HEK293 (cell line): ENCODE data around the gene ACACB.

ENCODE experiments used
- MZF1 ChIP-seq: fragments of 450-650 bp; formaldehyde crosslinking; IDR thresholded peaks from 2 replicates; pipeline ENCODE4 v1.5.1; 2017; ENCODE audit warnings: missing biosample characterization, missing genetic modification characterization, borderline replicate concordance
- ZFP3 ChIP-seq: fragments of 450-650 bp; formaldehyde crosslinking; IDR thresholded peaks from 2 replicates; pipeline ENCODE4 v1.5.1; 2016; ENCODE audit warnings: low read depth, missing biosample characterization, missing genetic modification characterization
- ZNF114 ChIP-seq: fragments of 450-650 bp; formaldehyde crosslinking; IDR thresholded peaks from 2 replicates; pipeline ENCODE4 v1.5.0; 2017; ENCODE audit warnings: missing biosample characterization, missing genetic modification characterization
- ZNF138 ChIP-seq: fragments of 450-650 bp; formaldehyde crosslinking; IDR thresholded peaks from 2 replicates; pipeline ENCODE4 v1.5.1; 2016; ENCODE audit warnings: missing biosample characterization, missing genetic modification characterization, borderline replicate concordance
- ZNF175 ChIP-seq: fragments of 450-650 bp; formaldehyde crosslinking; IDR thresholded peaks from 2 replicates; pipeline ENCODE4 v1.5.1; 2016; ENCODE audit warnings: missing biosample characterization, missing genetic modification characterization
- ZNF274 ChIP-seq, 2 experiments: fragments of 200-500 bp in 1 of 2; fragments of 450-650 bp in 1 of 2; sonication (Bioruptor generic) in 1 of 2; formaldehyde crosslinking in 1 of 2; IDR thresholded peaks; 2 replicates each; pipeline versions ENCODE4 v1.5.1 to v1.6.1; 2014 to 2016; ENCODE audit warnings: borderline replicate concordance in 1 of 2, inconsistent platforms in 1 of 2, low read length in 1 of 2, missing biosample characterization in 1 of 2, missing genetic modification characterization in 1 of 2
- ZNF341 ChIP-seq: fragments of 450-650 bp; formaldehyde crosslinking; IDR thresholded peaks from 2 replicates; pipeline ENCODE4; 2016; ENCODE audit warnings: low read depth, missing biosample characterization, missing genetic modification characterization
- ZNF423 ChIP-seq: fragments of 450-650 bp; formaldehyde crosslinking; IDR thresholded peaks from 2 replicates; pipeline ENCODE4 v1.5.1; 2016; ENCODE audit warnings: missing biosample characterization, missing genetic modification characterization
- ZNF654 ChIP-seq: fragments of 450-650 bp; formaldehyde crosslinking; IDR thresholded peaks from 2 replicates; pipeline ENCODE4 v1.5.1; 2016; ENCODE audit warnings: low read depth, missing biosample characterization, missing genetic modification characterization
- ZNF670 ChIP-seq: fragments of 450-650 bp; formaldehyde crosslinking; IDR thresholded peaks from 2 replicates; pipeline ENCODE4 v1.5.1; 2016; ENCODE audit warnings: missing biosample characterization, missing genetic modification characterization, low read depth
- TF ChIP-seq, protein P1 (sequence below): fragments of 450-650 bp; formaldehyde crosslinking; IDR thresholded peaks from 2 replicates; pipeline ENCODE4 v1.5.1; 2016; ENCODE audit warnings: missing biosample characterization, missing genetic modification characterization
- TF ChIP-seq, protein P2 (sequence below): IDR thresholded peaks from 2 replicates; pipeline ENCODE4 v1.6.1; 2011; ENCODE audit warnings: mild to moderate bottlenecking, low read depth, low read length, borderline replicate concordance
- TF ChIP-seq, protein P3 (sequence below): fragments of 450-650 bp; formaldehyde crosslinking; IDR thresholded peaks from 2 replicates; pipeline ENCODE4 v1.5.1; 2017; ENCODE audit warnings: missing biosample characterization, missing genetic modification characterization
- TF ChIP-seq, protein P4 (sequence below): fragments of 450-650 bp; formaldehyde crosslinking; IDR thresholded peaks from 2 replicates; pipeline ENCODE4 v1.5.1; 2017; ENCODE audit warnings: missing biosample characterization, missing genetic modification characterization

DNA sequence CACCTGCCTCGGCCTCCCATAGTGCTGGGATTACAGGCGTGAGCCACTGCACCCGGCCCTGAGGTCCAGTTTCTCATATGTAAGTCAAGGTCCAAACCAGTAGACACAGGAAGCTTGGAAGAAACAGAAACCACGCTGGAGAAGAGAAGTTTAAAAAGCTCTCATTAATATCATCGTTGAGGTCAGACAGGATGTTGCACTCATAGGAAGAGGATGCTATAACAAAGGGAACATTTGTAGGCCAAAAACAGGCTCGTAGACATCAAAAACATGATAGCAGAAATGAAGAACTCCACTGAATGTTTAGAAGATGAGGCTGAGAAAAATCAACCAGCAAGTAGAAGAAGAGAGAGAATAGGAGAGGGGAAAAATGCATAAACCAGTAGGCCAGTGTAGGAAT, 46.8 kb downstream of the ACACB start:
- TF ChIP-seq ZNF138 (tag by site-specific recombination) (no peak), ZFP3 (tag by site-specific recombination) (no peak), ZNF274 (IDR thresholded peaks at IDR 0.05; ENCODE audit: low read length) (no peak), ZNF274 (tag by site-specific recombination; IDR thresholded peaks at IDR 0.05; ENCODE audit: borderline replicate concordance) (no peak), MZF1 (no peak), ZNF654 (tag by site-specific recombination) (no peak), ZNF423 (tag by site-specific recombination) (no peak), ZNF114 (no peak), ZNF341 (tag by site-specific recombination) (no peak), ZNF670 (tag by site-specific recombination) (no peak), ZNF175 (tag by site-specific recombination) (no peak)
- TF ChIP-seq, protein P1, sequence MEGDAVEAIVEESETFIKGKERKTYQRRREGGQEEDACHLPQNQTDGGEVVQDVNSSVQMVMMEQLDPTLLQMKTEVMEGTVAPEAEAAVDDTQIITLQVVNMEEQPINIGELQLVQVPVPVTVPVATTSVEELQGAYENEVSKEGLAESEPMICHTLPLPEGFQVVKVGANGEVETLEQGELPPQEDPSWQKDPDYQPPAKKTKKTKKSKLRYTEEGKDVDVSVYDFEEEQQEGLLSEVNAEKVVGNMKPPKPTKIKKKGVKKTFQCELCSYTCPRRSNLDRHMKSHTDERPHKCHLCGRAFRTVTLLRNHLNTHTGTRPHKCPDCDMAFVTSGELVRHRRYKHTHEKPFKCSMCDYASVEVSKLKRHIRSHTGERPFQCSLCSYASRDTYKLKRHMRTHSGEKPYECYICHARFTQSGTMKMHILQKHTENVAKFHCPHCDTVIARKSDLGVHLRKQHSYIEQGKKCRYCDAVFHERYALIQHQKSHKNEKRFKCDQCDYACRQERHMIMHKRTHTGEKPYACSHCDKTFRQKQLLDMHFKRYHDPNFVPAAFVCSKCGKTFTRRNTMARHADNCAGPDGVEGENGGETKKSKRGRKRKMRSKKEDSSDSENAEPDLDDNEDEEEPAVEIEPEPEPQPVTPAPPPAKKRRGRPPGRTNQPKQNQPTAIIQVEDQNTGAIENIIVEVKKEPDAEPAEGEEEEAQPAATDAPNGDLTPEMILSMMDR = no peak
- TF ChIP-seq, protein P2, sequence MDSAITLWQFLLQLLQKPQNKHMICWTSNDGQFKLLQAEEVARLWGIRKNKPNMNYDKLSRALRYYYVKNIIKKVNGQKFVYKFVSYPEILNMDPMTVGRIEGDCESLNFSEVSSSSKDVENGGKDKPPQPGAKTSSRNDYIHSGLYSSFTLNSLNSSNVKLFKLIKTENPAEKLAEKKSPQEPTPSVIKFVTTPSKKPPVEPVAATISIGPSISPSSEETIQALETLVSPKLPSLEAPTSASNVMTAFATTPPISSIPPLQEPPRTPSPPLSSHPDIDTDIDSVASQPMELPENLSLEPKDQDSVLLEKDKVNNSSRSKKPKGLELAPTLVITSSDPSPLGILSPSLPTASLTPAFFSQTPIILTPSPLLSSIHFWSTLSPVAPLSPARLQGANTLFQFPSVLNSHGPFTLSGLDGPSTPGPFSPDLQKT = no peak
- TF ChIP-seq, protein P3, sequence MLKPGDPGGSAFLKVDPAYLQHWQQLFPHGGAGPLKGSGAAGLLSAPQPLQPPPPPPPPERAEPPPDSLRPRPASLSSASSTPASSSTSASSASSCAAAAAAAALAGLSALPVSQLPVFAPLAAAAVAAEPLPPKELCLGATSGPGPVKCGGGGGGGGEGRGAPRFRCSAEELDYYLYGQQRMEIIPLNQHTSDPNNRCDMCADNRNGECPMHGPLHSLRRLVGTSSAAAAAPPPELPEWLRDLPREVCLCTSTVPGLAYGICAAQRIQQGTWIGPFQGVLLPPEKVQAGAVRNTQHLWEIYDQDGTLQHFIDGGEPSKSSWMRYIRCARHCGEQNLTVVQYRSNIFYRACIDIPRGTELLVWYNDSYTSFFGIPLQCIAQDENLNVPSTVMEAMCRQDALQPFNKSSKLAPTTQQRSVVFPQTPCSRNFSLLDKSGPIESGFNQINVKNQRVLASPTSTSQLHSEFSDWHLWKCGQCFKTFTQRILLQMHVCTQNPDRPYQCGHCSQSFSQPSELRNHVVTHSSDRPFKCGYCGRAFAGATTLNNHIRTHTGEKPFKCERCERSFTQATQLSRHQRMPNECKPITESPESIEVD = no peak
- TF ChIP-seq, protein P4, sequence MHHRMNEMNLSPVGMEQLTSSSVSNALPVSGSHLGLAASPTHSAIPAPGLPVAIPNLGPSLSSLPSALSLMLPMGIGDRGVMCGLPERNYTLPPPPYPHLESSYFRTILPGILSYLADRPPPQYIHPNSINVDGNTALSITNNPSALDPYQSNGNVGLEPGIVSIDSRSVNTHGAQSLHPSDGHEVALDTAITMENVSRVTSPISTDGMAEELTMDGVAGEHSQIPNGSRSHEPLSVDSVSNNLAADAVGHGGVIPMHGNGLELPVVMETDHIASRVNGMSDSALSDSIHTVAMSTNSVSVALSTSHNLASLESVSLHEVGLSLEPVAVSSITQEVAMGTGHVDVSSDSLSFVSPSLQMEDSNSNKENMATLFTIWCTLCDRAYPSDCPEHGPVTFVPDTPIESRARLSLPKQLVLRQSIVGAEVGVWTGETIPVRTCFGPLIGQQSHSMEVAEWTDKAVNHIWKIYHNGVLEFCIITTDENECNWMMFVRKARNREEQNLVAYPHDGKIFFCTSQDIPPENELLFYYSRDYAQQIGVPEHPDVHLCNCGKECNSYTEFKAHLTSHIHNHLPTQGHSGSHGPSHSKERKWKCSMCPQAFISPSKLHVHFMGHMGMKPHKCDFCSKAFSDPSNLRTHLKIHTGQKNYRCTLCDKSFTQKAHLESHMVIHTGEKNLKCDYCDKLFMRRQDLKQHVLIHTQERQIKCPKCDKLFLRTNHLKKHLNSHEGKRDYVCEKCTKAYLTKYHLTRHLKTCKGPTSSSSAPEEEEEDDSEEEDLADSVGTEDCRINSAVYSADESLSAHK (tag by site-specific recombination) = no peak
